ENCODE data around the gene RIMS4.

RIMS4 gene

GRCh38 chr20:44737116-44737515 lies 73.2 kb downstream of the RIMS4 start:
- no peak for DNase-seq
- Histone ChIP-seq H3K9me2 (replicated peaks; ENCODE audit: insufficient read depth, low read length) (no peaks in the 10 kb centered on the region), H3K9ac (ENCODE audit: low read length) (no peak overlapping the region), H3K4me3 (ENCODE audit: low read length) (no peak overlapping the region), H3K4me1 (ENCODE audit: low read length) (peaks cover 8% of the 10 kb centered on the region; the same call in 1 of the 2 replicates), H3K27me3 (replicated peaks; ENCODE audit: insufficient read depth, low read length) (peaks cover 17% of the 10 kb centered on the region; the same call in 1 of the 2 replicates), H3F3A (ENCODE audit: insufficient read depth, low read length) (peaks cover 7% of the 10 kb centered on the region), H3K9me3 (replicated peaks; ENCODE audit: insufficient read depth, low read length) (no peaks in the 10 kb centered on the region), H3K79me2 (ENCODE audit: low read length) (no peaks in the 10 kb centered on the region), H3K36me3 (replicated peaks; ENCODE audit: insufficient read depth, low read length) (no peaks in the 10 kb centered on the region), H2AFZ (ENCODE audit: low read length) (no peak overlapping the region), H3K4me2 (ENCODE audit: low read depth, low read length) (no peak overlapping the region), H4K20me1 (ENCODE audit: insufficient read depth, low read length) (no peaks in the 10 kb centered on the region), H3K27ac (ENCODE audit: low read length) (no peak overlapping the region)
- TF ChIP-seq CTCF (IDR thresholded peaks at IDR 0.05; ENCODE audit: low read length), result no peak
- TF ChIP-seq EZH2phosphoT487 (IDR thresholded peaks at IDR 0.05; ENCODE audit: low read length), result no peak
- TF ChIP-seq EZH2 (optimal IDR thresholded peaks at IDR 0.05; ENCODE audit: low read depth, low read length), result no peak

GRCh38 chr20:44736170-44737021 lies 74.0 kb downstream of the RIMS4 start:
- Histone ChIP-seq H3K9me3 (replicated peaks; ENCODE audit: insufficient read depth, low read length) (no peaks in the 10 kb centered on the region), H2AFZ (ENCODE audit: low read length) (peak overlapping the region; percentile 69), H4K20me1 (ENCODE audit: insufficient read depth, low read length) (no peaks in the 10 kb centered on the region), H3K79me2 (ENCODE audit: low read length) (no peaks in the 10 kb centered on the region), H3K4me2 (ENCODE audit: low read depth, low read length) (peak overlapping the region; percentile 30; the same call in 1 of the 2 replicates), H3K9me2 (replicated peaks; ENCODE audit: insufficient read depth, low read length) (no peaks in the 10 kb centered on the region), H3K4me1 (ENCODE audit: low read length) (peaks cover 9% of the 10 kb centered on the region; the same call in 1 of the 2 replicates), H3K4me3 (ENCODE audit: low read length) (peak overlapping the region; percentile 37; the same call in 1 of the 2 replicates), H3K9ac (ENCODE audit: low read length) (no peak overlapping the region), H3K27me3 (replicated peaks; ENCODE audit: insufficient read depth, low read length) (peaks cover 16% of the 10 kb centered on the region; the same call in 1 of the 2 replicates), H3F3A (ENCODE audit: insufficient read depth, low read length) (peaks cover 10% of the 10 kb centered on the region), H3K27ac (ENCODE audit: low read length) (no peak overlapping the region), H3K36me3 (replicated peaks; ENCODE audit: insufficient read depth, low read length) (no peaks in the 10 kb centered on the region)
- TF ChIP-seq EZH2 (optimal IDR thresholded peaks at IDR 0.05; ENCODE audit: low read depth, low read length) (no peak), CTCF (IDR thresholded peaks at IDR 0.05; ENCODE audit: low read length) (no peak), EZH2phosphoT487 (IDR thresholded peaks at IDR 0.05; ENCODE audit: low read length) (no peak)
- peak; percentile 57 for DNase-seq

GRCh38 chr20:44735816-44736169 lies 74.6 kb downstream of the RIMS4 start:
- peak overlapping the region; percentile 69 for H2AFZ ChIP-seq (ENCODE audit: low read length)
- H4K20me1 ChIP-seq (ENCODE audit: insufficient read depth, low read length), result no peaks in the 10 kb centered on the region
- no peaks in the 10 kb centered on the region for H3K9me3 ChIP-seq (replicated peaks; ENCODE audit: insufficient read depth, low read length)
- H3K27me3 ChIP-seq (replicated peaks; ENCODE audit: insufficient read depth, low read length), result peaks cover 14% of the 10 kb centered on the region; the same call in 1 of the 2 replicates
- no peak overlapping the region for H3K27ac ChIP-seq (ENCODE audit: low read length)
- no peak overlapping the region; the same call in 1 of the 2 replicates for H3K4me3 ChIP-seq (ENCODE audit: low read length)
- H3K36me3 ChIP-seq (replicated peaks; ENCODE audit: insufficient read depth, low read length), result no peaks in the 10 kb centered on the region
- TF ChIP-seq EZH2phosphoT487 (IDR thresholded peaks at IDR 0.05; ENCODE audit: low read length) (no peak), CTCF (IDR thresholded peaks at IDR 0.05; ENCODE audit: low read length) (no peak), EZH2 (optimal IDR thresholded peaks at IDR 0.05; ENCODE audit: low read depth, low read length) (no peak)
- 0 out of 2 replicates have a peak overlapping the region, but pooled peaks have one; percentile 30 for H3K4me2 ChIP-seq (ENCODE audit: low read depth, low read length)
- no peak overlapping the region for H3K9ac ChIP-seq (ENCODE audit: low read length)
- peaks cover 10% of the 10 kb centered on the region for H3F3A ChIP-seq (ENCODE audit: insufficient read depth, low read length)
- H3K9me2 ChIP-seq (replicated peaks; ENCODE audit: insufficient read depth, low read length), result no peaks in the 10 kb centered on the region
- H3K79me2 ChIP-seq (ENCODE audit: low read length), result no peaks in the 10 kb centered on the region
- no peak for DNase-seq
- H3K4me1 ChIP-seq (ENCODE audit: low read length), result peaks cover 9% of the 10 kb centered on the region; the same call in 1 of the 2 replicates

Data from MM.1S (cell line).